Fibroblast of skin of left quadriceps (primary cell): ENCODE data around the gene SLC28A3.
A peak's percentile ranks its signal among the peaks of the same experiment; 100 is the strongest.
"Not testable (repeated sequence)": the region's sequence is repeated elsewhere in the genome, so short reads cannot be mapped to it uniquely, and the experiment has no call there.

Source experiments
- DNase-seq, 2 experiments: peaks; one replicate each; pipeline ENCODE4 v3.0.0-alpha.2; 2013; ENCODE audit warnings: low read depth in 2 of 2

The SLC28A3 gene, protein sequence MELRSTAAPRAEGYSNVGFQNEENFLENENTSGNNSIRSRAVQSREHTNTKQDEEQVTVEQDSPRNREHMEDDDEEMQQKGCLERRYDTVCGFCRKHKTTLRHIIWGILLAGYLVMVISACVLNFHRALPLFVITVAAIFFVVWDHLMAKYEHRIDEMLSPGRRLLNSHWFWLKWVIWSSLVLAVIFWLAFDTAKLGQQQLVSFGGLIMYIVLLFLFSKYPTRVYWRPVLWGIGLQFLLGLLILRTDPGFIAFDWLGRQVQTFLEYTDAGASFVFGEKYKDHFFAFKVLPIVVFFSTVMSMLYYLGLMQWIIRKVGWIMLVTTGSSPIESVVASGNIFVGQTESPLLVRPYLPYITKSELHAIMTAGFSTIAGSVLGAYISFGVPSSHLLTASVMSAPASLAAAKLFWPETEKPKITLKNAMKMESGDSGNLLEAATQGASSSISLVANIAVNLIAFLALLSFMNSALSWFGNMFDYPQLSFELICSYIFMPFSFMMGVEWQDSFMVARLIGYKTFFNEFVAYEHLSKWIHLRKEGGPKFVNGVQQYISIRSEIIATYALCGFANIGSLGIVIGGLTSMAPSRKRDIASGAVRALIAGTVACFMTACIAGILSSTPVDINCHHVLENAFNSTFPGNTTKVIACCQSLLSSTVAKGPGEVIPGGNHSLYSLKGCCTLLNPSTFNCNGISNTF

DNA sequence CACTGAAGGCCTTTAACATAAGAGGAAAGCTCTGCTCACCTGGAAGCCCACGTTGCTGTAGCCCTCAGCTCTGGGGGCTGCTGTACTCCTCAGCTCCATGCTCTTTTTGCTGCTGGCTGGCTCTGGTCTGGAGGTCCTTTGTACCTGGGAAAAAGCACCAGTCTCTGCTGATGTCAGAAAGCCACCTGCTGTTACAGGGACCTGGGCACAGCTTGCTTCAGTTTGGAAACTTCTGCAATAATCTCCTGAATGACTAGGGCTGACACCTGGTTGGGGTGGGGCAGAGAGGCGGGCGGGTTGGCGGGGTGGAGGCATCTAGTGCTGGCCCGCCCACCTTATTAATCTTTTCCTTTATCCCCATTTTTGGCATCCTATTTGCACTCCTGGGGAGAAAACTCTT lies at the start of gene SLC28A3:
Gene SLC28A3, minus strand, starts transcription at position 224 of the 400 bp plus-strand sequence. Its CDS starts 125 bp downstream, at position 99.
- DNase-seq = no peak

DNA sequence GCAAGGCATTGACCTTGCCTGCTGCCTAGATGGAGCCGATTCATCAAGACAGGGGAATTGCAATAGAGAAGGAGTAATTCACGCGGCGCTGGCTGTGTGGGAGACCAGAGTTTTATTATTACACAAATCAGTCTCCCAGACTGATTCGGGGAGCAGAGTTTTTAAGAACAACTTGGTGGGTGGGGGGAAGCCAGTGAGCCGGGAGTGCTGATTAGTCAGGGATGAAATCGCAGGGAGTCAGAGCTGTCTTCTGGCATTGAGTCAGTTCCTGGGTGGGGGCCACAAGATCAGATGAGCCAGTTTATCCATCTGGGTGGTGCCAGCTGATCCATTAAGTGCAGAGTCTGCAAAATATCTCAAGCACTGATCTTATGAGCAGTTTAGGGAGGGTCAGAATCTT lies 49.7 kb upstream of the SLC28A3 start:
- DNase-seq = not testable (repeated sequence)

DNA sequence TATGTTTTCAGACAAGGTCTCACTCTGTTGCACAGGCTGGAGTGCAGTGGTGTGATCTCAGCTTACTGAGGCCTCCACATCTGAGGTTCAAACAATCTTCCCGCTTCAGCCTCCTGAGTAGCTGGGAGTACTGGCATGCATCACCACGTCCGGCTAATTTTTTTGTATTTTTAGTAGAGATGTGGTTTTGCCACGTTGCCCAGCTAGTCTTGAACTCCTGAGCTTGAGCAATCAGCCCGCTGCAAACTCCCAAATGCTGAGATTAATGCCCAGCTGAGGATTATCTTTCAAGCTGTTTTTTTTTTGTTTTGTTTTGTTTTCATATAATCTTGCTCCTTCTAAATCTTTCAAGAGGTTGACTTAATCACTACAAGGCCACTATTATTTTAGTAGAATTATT lies 47.3 kb upstream of the SLC28A3 start:
- no peak for DNase-seq

DNA sequence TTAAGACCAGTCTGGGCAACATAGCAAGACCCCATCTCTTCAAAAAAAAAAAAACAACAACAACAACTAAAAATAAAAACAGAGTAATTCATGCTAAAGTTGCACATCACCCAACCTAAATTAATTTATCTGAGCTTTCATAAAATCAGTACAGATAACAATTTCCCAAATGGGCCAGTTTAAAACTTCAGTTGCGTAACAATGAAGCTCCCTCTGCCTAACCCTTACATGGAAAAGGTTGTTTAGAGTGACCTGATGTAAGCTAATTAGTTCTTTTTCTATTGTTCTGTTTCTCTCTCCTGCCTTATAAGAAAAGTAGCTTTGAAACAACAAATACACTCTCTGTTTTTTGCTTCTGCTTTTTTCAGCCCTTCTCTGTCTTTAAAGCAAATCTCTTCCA lies 46.2 kb upstream of the SLC28A3 start:
- DNase-seq = no peak

DNA sequence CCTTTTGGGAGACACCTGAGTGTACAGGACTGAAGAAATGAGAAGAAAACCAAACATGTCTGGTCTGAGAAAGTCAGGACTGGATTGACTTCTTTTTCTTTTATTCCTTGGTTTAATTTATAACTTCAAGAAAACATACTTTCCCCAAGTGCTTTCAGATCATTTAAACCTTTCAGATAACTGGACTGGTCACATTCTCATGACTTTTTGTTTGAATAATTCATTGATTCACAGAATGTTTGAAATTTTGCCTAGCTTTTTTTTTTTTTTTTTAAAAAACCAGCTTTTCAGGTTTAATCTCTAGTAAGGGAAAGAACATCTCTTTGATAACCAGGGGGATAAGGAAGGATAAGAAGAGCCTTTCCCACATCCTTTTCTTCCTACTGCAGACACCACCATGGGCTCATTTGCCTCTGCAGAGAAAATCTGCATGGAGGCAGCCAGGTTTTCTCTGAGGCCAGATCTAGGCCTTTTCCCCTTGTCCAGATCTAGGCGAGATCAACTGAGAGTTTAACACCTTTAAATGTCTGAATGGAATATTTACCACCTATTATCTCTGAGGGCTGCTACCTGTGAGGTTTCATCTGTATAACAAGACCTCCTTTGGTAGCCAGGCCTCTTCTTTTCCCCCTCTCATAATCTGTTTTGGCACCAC lies 45.0 kb upstream of the SLC28A3 start:
- no peak for DNase-seq

DNA sequence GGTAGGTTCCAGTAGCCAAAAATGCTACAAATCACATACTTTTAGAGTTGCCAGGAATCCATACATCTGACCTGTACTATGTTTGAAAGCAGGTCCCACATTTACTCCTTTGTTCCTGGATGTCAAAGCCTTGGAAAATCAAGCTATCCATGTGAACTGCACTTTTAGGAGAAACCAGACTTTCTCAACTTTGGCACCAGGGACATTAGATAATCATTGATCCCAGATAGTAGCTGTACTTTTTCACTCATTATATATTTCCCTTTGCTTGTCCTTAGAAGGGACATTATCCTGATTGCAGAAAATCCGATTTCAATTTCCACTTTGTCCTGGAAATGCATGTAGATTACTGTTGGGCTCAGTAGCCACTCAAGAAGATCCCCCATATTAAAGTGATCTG lies 44.1 kb upstream of the SLC28A3 start:
- no peak for DNase-seq

DNA sequence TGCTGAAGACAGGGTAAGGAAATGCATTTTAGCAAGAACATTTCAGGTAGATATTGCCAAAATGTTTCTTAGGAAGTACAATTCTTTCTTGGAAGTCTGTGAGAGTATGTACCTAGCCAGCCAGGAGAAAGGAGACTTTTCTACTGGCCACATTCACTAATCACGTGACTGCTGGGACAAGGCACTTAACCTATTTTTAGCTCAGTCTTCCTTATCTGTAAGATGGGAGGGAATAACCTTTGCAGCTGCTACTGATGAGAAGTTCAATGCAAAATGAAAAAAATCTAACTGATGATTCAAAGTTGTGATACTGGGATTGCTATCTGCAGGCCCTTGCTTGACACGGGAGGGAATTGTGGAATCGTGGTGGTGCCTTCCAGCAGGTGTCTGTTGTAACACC lies 42.6 kb upstream of the SLC28A3 start:
- DNase-seq = no peak

DNA sequence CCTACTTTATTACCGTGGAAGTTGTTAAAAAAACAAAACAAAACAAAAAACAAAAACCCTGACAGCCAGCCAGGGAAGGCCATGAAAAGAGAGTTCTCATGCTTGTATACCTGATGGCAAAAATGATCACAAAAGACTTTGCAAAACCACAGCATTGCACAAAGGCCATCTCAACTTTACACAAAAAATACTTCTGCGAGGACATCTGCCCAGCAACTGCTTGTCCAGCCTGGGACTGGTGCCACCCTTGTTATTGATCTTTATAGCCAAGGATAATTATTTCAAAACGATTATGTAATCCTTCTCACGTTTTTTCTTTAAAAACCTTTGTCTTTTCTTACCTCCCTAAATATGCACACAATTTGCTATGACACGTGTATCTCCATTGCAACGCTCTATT lies 42.2 kb upstream of the SLC28A3 start:
- no peak for DNase-seq

DNA sequence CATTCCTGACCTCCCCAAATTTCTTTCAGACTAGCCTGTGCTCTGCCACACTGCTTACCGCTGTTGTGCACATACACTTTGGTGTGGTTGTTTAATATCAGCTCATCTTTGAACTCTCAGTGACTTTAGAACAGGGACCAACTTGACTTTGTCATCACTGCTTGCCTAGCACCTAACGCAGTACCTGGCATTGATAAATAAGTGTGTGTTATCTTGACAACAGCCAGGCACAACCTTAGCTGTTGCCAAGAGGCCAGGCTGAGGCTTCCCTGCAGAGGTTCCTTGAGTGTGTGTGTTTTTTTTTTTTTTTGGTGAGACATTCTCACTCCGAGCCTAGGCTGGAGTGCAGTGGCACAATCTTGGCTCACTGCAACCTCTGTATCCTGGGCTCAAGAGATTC lies 41.0 kb upstream of the SLC28A3 start:
- DNase-seq = no peak

DNA sequence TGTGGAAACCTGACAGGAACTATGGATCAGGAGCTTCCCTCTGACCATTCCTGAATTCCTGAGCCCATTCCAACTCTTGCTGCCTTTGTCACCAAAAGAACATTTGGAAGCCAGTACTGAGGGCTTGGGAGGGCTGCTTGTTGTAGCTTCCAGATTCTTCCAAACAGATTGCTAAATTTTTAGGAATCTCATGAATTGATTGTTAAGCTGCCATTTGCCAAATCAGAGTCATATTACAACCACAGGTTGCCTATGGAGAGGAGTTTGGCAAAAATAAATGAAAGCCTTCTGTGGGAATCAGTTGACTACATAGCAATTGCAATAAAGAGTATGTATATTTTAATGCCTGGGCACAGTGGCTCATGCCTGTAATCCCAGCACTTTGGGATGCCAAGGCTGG lies 39.2 kb upstream of the SLC28A3 start:
- peak; percentile 11 to 14 for DNase-seq

DNA sequence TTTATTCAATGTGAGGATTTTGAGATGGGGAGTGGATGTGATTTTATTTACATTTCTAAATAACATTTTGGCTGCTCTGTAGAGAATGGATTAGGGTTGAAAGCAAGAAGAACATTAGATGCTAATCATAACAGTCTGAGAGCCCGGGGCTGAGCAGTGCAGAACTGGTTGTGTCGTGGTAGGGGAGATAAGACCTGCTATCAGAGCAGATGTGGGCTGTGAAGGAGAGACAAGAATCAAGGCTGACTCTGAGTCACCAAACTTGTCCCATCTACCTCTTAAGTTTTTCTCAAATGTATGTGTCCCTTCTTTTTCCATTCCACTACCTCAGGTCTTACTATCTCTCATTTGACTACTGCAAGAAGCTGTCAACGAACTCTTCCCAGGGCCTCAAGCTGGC lies 35.4 kb upstream of the SLC28A3 start:
- DNase-seq = no peak

DNA sequence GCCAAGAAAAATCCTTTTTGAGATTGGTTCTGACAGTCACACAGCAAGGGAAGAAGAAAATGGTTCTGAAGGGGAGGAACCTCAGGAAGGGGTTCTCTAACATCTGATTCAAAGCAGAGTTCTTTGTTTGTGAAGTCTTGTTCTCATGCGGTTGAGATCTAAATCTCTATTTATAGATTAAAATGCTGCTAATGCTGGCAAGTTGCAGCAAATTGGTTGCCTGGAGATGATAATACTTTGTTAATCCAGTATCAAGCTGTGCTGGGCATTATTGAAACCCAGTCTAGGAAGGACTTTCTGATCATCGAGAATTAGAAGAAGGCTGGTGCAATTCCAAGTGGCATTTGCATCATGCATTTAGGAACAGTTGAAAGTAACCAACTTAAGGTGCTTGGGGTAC lies 34.0 kb upstream of the SLC28A3 start:
- DNase-seq = no peak

DNA sequence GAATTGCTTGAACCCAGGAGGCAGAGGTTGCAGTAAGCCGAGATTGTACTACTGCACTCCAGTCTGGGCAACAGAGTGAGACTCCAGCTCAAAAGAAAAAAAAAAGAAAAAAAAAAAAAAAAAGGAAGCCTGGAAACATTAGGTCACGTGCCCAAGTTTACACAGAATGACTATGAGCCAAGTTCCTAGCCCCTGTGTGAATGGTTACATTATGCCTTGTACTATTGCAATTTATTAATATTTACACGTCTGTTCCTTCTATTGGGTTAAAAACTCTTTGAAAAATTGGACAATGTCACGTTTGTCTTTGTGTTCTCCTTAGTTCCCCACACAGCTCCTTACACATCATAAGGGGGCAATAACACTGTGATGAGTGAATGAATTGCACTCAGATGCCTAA lies 33.5 kb upstream of the SLC28A3 start:
- DNase-seq = no peak

DNA sequence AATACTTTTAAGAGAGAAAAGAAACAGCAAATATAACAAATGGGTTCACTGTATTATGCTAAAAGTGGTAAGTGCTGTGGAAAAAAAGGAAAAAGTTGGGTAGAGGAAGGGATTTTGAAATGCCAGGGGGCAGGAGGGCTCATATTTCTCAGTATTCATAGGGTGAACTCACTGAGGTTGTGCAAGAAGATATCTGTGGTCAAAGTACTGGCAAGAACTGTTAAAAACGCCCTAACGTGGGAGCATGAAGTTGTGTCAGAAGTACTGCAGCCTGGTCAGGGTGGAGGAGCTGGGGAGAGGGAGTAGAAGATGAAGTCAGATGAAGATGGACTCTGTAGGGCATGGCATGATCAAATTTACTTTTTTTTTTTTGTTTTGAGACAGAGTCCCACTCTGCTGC lies 31.2 kb upstream of the SLC28A3 start:
- DNase-seq = peak; percentile 42 to 49

DNA sequence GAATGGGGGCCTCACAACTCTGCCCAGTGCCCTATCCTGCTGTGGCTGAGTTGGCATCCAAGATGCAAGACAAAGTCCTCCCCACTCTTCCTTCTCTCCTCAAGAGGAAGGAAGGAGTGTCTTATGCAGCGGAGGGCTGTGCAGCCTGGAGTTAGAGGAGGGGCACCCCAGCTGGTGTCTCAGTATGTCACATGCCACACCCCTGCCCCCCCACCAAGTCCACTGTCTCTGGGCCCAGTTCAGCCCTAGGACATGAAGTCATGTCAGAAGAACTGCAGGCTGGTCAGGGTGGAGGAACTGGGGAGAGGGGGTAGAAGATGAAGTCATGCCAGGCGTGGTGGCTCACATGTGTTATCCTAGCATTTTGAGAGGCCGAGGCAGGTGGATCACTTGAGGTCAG lies 28.0 kb upstream of the SLC28A3 start:
- no peak for DNase-seq

DNA sequence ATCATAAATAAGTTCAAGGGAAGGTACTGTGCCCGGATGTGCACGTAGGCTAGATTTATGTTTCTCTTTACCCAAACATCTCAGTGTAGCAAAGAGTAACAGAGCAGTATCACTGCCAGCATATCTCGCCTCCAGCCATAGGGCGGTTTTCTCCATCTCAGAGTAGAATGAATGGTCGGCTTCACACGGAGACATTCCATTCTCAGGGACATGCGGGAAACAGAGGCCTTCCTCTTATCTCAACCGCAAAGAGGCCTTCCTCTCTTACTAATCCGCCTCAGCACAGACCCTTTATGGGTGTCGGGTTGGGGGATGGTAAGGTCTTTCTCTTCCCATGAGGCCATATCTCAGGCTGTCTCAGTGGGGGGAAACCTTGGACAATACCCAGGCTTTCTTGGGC lies 27.2 kb upstream of the SLC28A3 start:
- not testable (repeated sequence) for DNase-seq

DNA sequence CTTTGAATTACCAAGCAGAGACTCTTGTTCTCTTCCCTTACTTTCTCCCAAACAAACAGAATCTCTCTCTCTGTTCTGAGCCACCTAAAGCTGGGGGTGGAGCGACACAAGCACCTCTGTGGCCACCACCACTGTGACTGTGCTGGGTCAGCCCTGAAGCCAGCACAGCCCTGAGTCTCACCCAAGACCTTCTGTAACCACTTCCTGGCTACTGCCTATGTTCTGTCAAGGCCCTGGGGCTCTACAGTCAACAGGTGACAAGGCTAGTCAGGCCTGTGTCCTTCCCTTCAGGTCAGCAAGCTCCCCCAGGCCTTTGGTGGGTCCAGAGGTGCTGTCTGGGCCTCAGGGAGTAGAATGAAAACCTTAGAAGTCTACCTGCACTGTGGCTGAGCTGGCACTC lies 26.1 kb upstream of the SLC28A3 start:
- DNase-seq = no peak

DNA sequence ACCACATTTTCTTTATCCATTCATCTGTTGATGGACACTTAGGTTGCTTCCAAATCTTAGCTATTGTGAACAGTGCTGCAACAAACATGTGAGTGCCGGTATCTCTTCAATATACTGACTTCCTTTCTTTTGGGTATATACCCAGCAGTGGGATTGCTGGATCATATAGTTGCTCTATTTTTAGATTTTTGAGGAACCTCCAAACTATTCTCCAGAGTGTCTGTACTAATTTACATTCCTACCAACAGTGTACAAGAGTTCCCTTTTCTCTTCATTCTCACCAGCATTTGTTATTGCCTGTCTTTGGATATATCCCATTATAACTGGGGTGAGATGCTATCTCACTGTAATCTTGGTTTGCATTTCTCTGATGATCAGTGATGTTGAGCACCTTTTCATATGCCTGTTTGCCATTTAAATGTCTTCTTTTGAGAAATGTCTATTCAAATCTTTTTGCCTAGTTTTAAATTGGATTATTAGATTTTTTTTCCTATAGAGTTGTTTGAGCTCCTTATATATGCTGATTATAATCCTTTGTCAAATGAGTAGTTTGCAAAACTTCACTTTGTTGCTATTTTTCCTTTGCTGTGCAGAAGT lies 24.4 kb upstream of the SLC28A3 start:
- not testable (repeated sequence) for DNase-seq

DNA sequence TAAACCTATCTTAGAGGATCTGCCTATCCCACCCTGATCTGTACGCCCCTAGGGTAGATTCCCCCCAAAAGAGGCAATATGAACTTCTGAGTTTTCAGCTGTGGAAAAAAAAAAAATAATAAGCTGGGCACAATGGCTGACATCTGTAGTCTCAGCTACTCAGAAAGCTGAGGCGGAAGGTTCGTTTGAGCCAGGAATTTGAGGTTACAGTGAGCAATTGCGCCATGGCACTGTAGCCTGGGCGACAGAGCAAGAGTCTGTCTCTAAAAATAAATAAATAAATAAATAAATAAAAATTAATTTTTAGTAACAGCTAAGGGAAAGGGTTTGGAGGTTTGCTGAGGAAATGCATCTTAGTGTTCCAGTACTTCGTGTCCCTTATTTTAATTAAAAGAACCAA lies 21.1 kb upstream of the SLC28A3 start:
- no peak for DNase-seq

DNA sequence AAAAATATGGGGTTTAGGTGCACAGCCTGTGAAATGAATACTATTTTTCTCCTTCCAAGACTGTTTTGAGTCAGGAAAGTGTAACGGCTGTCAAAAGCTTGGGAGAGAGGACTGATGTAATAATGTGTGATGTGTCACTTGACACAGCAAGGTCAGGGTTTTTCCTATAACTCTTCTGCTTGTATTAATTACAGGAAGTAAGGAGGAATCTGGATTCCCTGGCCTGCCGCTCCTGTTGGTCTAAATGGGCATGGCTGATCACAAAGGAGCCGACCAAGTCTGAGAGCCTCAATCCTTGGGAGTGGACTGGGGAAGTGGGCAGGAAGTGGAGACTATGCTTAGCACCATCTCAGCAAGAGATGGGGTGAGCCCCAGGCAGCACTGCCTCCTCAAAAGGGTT lies 16.7 kb upstream of the SLC28A3 start:
- DNase-seq = no peak

DNA sequence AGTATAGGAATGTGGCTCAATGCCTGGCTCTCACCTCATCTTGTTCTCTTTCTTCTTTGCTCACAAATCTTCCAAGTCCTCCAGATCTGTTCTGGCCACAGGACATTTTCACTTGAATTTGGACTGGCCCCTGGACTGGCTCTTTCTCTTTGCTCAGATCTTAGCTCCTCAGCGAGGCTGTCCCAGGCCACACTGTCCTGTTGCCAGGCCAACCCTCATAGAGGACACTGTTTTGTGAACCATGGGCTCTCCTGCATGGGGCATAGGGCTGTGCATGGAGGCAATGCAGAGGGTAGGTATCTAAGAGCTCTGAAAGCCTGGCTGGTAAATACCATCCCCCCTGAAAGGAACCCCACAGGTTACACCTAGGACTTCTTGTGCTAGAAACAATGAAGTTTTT lies 13.5 kb upstream of the SLC28A3 start:
- DNase-seq = no peak

DNA sequence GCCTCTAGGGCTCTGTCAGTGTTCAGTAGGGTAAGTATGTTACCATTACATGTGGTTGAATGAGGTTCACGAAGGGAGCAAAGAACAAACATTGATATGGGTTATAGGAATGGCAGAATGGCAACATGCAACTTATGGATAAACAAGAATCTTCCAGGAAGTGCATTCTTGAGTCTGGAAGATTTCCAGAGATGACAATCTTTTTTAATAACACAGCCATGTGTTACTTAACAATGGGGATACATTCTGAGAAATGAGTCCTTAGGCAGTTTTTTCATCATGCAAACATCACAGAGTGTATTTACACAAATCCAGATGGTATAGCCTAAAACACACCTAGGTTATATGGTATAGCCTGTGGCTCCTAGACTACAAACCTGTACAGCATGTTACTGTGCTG lies 9.1 kb upstream of the SLC28A3 start:
- DNase-seq = no peak
